GM19035 (cell line): ENCODE results near the gene DROSHA.

Experiments
- ATAC-seq: cut with Tn5 transposase; IDR thresholded peaks from one replicate; pipeline ENCODE4 v1.9.1; 2021; ENCODE audit not compliant: unreplicated experiment

Gene DROSHA

DNA sequence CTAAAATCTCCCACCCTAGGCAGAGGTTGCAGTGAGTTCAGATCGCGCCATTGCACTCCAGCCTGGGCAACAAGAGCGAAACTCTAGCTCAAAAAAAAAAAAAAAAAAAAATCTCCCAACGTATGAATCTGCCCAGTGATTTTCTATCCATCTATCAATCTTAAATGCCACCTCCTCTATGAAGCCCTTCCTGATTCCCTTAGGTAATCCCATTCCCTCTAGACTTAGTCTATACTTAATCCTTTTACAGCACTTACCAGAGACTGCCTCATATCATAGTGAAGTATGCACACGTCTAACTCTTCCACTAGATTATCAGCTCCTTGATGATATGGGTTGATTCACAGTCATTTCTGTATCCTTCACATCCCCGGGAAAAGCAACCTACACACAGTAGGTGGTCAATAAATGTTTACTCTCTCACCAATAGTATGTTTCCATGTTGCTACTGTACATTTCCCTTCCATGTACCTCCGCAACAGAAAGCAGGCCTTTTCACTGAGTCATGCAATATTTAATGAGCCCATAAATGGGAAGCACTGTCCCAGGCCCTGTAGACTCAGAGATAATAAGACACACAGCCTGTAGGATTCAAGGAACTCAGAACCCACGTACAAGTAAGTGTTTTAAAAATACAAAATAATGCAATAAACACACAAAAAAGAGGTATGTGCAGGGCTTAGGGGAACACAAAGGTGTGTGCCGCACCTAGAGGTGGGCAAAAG, 1.2 kb downstream of the DROSHA start:
- no peak for ATAC-seq

- ATAC-seq: no peak
Observed at GRCh38 chr5:31523041-31523440, 8.9 kb downstream of the DROSHA start.

DNA sequence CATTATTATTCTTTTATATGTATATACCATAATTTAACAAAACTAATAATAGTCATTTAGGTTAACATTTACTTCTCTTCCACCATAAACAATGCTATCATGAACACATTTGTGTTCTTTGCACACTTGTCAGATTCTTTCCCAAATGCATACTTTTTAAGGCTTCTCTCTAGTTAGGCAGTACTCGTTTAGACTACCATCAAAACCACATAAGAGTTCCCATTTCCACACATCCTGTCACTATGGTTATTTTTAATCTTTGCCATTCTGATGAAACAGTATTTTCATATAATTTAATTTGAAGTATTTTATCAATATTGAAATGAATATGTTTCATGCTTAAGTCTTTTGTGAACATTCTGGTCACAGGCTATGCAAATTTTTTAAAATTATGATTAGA, 15.1 kb downstream of the DROSHA start:
- ATAC-seq: no peak

- ATAC-seq: no peak
Observed at GRCh38 chr5:31511305-31511704, 20.6 kb downstream of the DROSHA start.

DNA sequence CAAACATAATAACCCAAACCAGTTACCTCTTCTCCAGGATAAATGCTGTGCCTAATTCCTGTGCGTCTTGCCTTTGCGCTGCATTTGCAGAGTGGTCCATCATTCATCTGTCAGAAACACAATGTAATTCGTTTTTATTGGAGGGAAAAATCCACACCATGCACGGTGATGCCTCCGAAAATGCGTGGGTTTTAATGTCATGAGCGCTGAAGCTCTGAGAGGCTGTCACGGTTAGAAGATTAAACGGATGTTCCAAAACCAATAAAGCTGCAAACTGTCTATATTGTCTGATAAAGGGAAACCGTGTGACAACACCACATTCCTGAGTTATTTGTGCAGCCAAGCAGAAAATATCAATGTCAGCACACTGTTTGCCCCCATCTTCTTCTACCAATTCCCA, 27.4 kb downstream of the DROSHA start:
- ATAC-seq: no peak

- no peak for ATAC-seq
Observed at GRCh38 chr5:31502506-31502905, 29.4 kb downstream of the DROSHA start.

DNA sequence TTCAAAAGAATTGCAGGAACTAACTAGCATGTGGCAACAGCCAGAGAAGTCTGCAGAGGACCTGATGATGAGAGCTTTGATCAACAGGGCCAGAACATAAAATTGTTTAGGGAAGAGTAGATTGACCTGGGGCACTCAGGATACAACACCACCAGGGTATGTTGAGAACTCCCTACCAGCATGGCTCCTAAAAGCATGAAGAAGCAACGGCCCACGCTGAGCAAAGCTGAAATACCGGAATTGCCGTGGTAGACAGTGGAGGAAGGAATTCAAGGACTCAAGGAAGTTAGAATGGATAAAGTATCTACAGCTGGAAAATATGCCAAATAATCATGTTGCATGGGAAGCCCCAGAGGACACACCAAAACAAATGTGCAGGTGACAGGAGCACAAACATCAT, 31.6 kb downstream of the DROSHA start:
- no peak for ATAC-seq

DNA sequence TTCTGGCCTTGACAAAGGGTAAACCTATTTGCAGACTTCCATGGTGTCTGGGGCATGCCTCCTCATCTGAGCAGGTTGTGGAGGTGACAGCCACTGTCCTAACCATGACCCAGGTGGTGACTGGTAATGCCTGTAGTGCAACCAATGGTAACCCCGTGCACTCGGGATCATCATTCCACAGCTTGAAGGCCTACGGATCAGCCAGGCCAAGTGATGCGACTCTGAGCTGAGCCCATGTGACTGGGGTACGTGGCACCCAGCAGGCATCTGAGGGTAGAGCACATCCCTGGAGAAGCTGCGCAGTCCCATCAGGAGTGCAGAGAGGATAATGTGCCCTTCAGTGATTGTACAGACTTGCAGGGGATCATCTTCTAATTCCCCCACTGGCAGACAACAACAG, 35.0 kb downstream of the DROSHA start:
- ATAC-seq: no peak

GRCh38 chr5:31496301-31496700, 35.6 kb downstream of the DROSHA start:
- no peak for ATAC-seq

DNA sequence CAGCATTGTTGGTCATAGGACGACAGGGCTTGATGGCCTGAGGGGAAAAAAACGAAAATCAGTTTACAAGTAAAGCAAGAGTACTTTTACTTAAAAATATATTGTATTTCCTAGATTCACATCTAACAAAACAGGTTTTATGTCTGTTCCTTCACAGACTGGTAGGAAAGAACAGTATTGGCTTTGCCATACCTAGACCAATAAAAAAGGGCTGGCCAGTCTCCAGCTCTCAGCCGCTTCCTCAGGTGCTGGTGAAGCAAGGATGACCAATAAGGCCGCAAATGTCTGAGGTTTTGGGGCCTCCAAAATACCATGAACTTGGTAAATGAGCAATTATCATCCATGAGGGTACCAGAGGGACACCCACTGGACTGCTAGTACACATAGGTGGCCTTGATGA, 36.6 kb downstream of the DROSHA start:
- ATAC-seq: no peak

- no peak for ATAC-seq
Observed at GRCh38 chr5:31492869-31493268, 39.0 kb downstream of the DROSHA start.

DNA sequence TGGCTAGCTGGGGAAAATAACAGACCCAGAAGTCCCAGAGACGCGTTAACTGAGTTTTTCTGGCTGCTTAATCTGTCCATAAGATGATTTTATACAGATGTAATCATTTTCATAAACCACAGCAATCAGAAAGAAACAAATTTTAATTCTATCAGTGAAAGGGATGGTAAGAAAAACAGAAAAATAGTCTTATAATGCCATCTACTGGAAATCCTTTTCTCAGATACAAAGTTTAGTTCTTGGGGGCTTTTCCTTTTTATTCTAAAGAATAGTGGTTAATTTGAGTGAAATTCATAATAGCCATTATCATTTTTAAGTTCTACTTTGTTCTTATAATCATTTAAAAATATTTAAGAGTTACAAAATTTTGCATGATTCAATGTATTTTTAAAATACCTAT, 44.4 kb downstream of the DROSHA start:
- ATAC-seq: no peak

- ATAC-seq: no peak
Observed at GRCh38 chr5:31486441-31486840, 45.5 kb downstream of the DROSHA start.

GRCh38 chr5:31485376-31486207, 46.3 kb downstream of the DROSHA start:
- no peak for ATAC-seq

- no peak for ATAC-seq
Observed at GRCh38 chr5:31481531-31482165, 50.2 kb downstream of the DROSHA start.

DNA sequence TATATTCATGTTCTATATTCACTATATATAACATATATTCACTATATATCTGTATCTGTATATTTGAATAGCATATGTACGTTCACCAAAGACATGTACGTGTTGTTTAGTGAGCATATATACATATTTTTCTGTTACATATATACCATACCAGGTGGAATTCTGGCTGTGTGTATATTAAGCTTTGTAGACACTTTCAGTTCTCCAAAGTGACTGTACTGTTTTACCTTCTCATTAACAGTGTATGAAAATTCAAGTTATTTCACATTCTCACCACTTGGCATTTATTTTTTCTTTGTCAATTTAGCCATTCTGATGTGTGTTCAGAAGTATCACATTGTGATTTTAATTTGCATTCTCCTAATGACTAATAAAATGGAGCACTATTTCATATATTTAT, 52.2 kb downstream of the DROSHA start:
- ATAC-seq: no peak

DNA sequence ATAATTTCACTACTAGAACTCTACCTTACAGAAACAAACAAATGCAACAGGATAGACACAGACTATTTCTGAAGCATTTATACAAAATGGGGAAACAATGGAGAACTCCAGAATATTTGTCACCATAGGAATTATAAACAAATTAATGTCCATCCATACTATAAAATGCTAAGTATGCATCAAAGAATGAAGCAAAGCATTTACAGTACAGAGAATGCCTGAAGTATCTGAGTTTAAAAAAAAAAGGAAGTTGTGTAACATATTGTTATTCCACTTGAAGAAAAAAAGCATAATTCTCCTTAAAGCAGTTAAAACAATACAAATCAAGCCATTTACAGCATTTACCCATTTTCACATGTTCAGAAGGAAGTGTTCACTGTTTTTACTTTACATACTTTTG, 53.0 kb downstream of the DROSHA start:
- ATAC-seq: no peak

GRCh38 chr5:31477971-31478370, 53.9 kb downstream of the DROSHA start:
- no peak for ATAC-seq

GRCh38 chr5:31477516-31477915, 54.4 kb downstream of the DROSHA start:
- ATAC-seq: no peak

DNA sequence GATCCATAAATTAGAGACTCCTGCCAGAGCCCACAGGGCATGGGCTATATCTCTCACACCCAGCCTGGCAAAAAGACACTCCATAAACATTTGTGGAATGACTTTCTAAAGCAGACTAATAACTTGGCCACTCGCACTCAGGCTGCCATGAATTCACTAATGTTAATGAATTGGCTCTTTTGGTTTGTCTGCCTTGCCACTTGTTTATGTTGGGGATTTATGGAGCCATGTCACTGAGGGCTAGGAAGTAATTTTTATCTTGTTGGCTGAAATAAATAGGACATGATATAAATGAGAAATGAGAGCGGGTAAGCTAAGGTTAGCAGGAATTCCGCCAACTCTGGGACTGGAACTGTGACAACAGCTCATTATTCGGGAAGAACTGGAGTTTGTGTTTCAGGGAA, 55.2 kb downstream of the DROSHA start:
- ATAC-seq: no peak

GRCh38 chr5:31471916-31472315, 60.0 kb downstream of the DROSHA start:
- ATAC-seq: no peak

- ATAC-seq: no peak
Observed at GRCh38 chr5:31471040-31471439, 60.9 kb downstream of the DROSHA start.
